Superior temporal gyrus (tissue), 1 donor: ENCODE measurements around the gene TDO2.
"Not testable (repeated sequence)": the region's sequence is repeated elsewhere in the genome, so short reads cannot be mapped to it uniquely, and the experiment has no call there.

ENCODE experiments used
- DNase-seq: peaks from one replicate; pipeline ENCODE4 v3.0.0-alpha.2; 2016; ENCODE audit errors: extremely low spot score

The TDO2 gene

GRCh38 chr4:155903453-155903852 is at the start of gene TDO2:
Gene TDO2, plus strand, starts transcription at chr4:155903696. Its CDS starts 63 bp downstream, at chr4:155903759.
- DNase-seq: no peak

DNA sequence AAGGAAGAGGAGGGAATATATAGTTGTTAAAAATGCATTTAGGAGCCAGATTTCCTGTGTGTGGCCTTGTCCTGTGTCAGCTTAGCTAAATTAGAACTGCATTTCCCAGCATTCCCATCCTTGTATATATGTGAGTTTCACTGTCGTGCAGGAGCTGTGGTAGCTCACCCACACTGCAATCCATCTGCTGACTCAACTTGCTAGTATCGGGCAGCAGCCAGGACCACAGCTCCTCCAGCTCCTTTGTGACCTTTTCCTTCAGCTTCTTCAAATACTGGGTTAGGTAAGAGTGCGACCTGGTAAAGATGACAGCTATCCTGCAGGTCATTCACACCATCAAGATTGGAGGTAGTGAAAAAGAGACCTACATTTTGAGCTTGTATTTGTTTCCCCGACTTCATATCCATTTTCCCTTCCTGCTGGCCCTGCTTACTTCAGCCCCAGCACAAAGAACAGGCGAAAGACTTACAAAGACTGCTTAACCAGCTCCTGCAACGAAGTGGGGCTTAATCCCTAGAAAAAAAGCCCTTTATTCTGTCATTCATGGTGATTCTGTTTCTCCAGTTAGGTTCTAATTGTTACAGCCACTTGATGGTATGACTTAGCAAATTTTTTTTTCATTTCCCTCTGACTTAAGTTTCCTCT is 48.8 kb upstream of the TDO2 start:
- peak; percentile 14 for DNase-seq

DNA sequence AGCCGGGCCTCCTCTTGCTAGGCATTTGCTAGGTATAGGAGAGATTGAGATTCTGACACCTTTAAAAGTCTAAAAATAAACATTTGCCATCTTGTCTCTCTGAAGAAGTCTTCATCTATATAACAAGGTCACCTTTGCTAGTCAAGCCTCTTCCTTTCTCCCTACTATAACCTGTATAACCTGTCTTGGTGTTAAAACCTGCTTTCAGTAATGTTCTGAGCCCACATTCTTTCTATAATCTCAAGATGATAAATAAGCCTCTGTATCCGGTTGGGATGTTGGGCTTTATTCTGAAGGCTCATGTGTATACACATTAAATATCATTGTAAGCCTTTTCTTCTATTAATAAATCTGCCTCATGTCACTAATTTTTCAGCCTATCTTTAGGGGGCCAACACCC is 47.6 kb upstream of the TDO2 start:
- DNase-seq: no peak

DNA sequence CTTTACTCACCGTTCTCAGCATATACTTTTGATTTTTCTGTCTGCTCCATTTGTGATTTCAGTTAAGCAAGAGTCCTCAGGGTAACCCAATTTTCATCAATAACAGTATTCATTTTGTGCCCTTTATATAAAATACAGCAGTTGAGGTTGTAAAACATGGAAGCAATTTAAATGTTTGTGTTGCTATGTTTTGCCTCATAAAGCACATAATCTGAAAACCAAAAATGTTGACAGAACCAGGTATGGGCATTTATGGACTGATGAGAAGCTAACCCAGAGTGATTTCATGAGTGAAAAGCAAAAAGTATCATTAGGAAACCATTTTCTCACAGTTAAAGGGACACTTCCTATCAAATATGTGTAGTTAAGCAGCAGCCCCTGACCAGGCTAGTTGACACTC is 37.3 kb upstream of the TDO2 start, which contains the start of gene ASIC5:
ASIC5 (minus strand) TSS at position 101 of the 400 bp plus-strand sequence; CDS start at position 50, 51 bp downstream.
- DNase-seq: no peak

- DNase-seq: no peak
Measured at GRCh38 chr4:155875878-155876277, 27.6 kb upstream of the TDO2 start.

DNA sequence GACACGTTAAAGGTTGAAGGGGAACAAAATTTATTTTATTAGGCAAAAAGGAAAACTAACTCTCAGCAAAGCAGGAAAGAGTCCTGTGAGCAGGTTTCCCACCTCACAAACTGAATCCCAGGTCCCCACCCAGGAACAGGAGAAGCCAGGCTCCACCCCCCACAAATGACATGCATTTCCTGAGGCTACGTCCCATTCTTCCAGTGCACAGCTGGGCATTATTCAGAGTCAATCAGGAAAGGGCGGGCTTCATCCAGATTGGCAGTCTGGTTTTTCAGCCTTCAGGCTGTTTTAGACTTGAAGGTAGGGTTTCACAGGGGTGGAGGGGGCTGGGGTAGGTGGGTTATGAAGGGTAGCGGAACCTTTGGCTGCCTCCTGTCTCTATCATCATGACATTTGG is 25.5 kb upstream of the TDO2 start:
- no peak for DNase-seq

DNA sequence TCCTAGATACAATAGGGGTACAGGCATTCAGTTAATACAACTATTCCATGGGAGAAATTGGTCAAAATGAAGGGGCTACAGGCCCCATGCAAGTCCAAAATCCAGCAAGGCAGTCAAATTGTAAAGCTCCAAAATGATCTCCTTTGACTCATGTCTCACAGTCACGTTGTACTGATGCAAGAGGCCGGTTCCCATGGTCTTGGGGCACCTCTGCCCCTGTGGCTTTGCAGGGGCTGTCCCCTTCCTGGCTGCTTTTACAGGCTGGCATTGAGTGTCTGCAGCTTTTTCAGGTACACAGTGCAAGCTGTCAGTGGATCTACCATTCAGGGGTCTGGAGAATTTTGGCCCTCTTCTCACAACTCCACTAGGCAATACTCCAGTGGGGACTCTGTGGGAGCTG is 24.9 kb upstream of the TDO2 start:
- DNase-seq: no peak

- no peak for DNase-seq
Measured at GRCh38 chr4:155879767-155880166, 23.7 kb upstream of the TDO2 start.

GRCh38 chr4:155881555-155881954 is 21.9 kb upstream of the TDO2 start:
- DNase-seq: no peak

GRCh38 chr4:155883895-155884294 is 19.6 kb upstream of the TDO2 start:
- DNase-seq: no peak

DNA sequence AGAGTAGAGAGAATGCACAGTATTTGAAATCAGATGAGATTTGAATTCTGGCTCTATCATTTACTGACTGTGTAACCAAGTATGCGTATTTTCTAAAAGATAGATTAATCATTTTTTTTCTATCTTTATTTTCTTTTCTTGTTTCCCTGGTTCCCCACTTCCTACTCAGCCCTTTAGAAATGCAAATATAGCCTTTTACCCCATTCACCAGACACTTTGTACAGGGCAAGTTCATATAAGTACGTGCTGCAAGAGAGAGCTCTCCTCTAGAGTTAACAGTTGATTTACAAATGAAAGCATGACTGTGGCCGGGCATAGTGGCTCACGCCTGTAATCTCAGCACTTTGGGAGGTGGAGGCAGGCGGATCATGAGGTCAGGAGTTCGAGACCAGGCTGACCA is 17.8 kb upstream of the TDO2 start:
- DNase-seq: no peak

DNA sequence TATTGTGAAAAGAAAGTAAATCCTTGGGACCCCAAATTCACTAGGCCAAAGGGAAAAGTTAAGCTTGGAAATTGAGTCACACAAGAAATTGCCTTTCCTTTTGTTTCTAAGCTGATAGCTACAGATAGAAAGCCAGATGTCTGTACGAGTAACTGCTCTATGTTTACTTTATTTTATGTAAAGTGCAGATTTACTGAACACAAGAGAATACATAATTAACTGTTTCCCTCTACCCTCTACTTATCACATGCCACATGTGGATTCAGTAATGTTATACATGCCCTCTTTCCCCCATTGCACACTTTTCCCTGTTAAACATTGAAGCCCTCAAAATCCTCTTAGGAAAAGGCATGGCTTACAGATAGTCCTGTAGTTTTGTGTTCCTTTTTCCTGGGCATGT is 16.5 kb upstream of the TDO2 start:
- DNase-seq: no peak

DNA sequence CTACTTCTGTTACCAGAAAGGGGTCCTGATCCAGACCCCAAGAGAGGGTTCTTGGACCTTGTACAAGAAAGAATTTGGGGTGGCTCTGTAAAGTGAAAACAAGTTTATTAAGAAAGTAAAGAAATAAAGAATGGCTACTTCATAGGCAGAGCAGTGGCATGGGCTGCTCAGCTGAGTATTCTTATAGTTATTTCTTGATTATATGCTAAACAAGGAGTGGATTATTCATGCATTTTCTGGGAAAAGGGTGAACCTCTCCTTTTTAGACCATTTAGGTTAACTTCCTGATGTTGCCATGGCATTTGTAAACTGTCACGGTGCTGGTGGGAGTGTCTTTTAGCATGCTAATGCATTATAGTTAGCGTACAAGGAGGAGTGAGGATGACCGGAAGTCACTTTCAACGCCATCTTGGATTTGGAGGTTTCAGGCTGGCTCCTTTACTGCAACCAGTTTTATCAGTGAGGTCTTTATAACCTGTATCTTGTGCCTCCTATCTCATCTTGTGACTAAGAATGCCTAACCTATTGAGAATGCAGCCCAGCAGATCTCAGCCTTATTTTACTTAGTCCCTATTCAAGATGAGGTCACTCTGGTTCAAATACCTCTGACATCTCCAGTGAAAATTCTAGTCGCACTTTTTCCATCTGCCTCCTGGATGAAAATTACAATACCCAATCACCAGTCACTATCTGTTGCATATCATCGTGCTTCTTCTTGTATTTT is 15.5 kb upstream of the TDO2 start:
- no peak for DNase-seq

GRCh38 chr4:155889031-155889793 is 14.3 kb upstream of the TDO2 start:
- DNase-seq: no peak

DNA sequence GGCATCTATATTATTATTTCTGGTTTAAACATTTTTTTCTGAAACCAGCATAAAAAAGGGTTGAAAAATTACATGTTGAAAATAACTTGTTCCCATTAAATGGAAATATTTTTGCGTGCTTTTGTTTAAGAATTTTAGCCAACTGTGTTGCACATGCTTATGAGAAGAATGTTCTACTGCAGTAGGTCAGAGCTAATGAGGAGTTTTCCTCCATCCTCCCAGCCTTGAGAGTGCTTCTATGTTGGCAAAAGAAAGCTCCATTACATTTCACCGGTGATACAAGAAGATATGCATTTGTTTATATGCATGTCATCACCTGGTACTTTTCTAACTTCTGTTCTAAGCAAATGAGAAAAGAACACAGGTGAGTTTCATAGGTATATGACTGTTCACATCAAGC is 13.6 kb upstream of the TDO2 start:
- no peak for DNase-seq

DNA sequence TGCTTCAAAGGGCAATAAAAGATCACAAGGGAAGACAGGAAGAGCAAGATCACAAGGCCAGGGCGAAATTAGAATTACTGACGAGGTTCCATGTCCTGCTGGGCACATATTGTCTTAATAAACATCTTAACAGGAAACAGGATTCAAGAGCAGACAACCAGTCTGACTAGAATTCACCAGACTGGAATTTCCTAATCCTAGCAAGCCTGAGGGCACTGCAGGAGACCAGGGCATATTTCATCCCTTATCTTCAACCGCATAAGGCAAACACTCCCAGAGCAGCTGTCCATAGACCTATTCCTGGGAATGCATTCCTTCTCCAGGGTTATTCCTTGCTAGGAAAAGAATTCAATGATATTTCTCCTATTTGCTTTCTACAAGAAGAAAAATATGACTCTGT is 12.4 kb upstream of the TDO2 start:
- DNase-seq: no peak

DNA sequence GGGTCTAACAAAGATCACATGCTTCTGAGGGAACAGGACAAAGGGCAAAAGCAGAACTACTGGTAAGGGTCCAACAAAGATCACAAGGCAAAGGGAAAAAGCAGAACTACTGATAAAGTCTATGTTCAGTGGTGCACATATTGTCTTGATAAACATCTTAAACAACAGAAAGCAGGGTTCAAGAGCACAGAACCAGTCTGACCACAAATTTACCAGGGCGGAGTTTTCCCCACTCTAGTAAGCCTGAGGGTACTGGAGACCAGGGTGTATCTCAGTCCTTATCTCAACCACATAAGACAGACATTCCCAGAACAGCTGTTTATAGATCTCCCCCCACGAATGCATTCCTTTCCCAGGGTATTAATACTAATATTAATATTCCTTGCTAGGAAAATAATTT is 5.1 kb upstream of the TDO2 start:
- not testable (repeated sequence) for DNase-seq

DNA sequence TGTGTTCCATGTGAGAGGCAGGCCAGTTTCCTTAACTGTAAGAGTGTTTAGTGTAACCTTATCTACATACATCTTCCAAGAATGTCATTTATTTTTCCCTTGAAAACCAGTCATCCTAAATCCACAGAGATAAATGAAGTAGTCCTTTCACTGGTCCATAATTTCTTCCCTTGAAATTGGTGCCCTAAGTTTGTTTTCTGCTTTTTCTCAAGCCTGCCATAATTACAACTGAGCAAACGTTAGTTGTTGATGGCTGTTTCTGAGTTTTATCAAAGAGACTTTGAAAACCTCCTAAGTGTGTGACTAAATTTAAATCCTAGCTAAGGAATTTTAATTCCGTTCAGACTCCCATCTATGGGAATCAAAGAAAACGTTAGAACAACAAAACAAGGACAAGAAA is 3.6 kb upstream of the TDO2 start:
- no peak for DNase-seq

DNA sequence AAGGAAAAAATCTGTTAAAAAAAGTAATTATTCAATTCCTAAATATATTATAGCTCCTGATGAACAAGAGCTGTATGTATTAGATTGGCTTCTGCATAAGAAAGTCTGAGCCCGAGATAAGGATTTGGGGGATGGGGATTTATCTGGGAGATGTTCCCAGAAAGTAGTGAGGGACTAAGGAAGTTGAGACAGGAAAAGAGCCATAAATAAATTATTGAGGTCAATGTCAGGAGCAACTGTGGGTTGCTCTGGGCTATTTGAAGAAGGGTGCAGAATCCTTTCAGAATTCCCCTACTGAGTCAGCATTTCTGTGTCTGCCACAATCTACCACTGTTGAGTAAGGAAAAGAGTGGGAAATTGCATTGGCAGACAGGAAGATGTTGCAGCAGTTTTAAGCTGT is 3.1 kb upstream of the TDO2 start:
- DNase-seq: no peak

- DNase-seq: no peak
Measured at GRCh38 chr4:155901013-155901412, 2.5 kb upstream of the TDO2 start.

DNA sequence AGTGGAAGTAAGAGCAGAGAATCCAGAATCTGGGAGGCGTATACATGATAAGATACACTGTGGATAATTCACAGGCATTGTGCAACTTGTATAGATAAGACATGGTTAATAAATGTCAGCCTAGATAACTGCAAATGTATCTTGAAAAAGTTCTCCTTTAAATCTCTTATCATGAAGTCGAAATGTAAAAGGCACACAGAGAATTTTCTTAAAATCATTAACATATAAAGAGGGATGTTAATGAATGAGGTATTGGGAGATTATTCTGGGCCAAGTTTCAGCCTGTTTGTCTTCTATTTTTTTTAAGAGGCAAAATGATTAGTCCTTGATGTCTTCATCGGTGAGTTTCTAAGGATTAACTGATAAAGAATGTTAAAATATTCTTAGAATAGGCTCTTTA is 835 bp downstream of the TDO2 start:
- no peak for DNase-seq

DNA sequence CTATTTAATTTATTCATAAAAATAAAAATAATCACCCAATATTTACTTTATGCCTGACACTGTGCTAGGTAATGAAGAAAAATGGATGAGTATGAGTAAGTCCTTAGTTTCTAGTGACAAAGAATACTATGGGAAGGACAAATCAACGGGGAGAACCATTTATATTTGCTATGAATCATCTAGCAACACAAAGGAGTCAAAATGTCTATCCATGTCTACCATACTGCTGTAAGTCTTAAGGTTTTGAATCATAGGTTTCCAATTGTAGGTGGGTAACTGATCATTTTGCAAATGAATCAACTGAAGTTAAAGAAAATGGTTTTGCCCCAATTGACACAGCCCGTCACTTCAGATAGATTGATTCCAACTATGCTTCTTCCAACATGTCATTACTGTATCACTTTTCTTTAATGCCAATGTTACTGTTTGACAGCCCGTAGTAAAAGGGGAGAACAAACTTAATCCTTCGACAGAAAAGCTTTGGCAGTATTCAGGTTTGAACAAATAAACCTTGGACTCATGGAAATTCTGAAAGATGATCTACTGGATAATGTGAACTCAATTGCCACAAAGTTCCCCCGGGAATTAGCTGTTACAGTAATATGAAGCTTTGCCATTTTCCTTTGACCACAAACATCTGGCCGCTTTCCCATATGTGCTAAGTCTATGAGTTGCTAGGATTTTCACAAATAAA is 3.2 kb downstream of the TDO2 start:
- no peak for DNase-seq
